ENCODE results near the gene SUPT7L. TPM values are rescaled to one million over a fixed set of nuclear protein-coding genes. Genes with fewer than 3 reads are reported as not detected.
A peak's percentile ranks its signal among the peaks of the same experiment; 100 is the strongest.

SUPT7L gene
- total and polyA plus RNA-seq, 2 of the 13 experiments (the other 11 are each of a cell fraction or from before 2014, with no cell fraction given), result 32.9 to 77.5 TPM

- peak; percentile 30; the same call in 1 of the 2 replicates for TF ChIP-seq ZNF512B (CRISPR knock-in tag; IDR thresholded peaks at IDR 0.05; ENCODE audit: borderline replicate concordance)
- peak; percentile 97 for TF ChIP-seq ZNF275 (CRISPR knock-in tag; IDR thresholded peaks at IDR 0.05; ENCODE audit: borderline replicate concordance)
- no peak for TF ChIP-seq ZBTB8A (CRISPR knock-in tag; IDR thresholded peaks at IDR 0.05; ENCODE audit: borderline replicate concordance, low read depth)
- TF ChIP-seq ZNF704 (CRISPR knock-in tag; IDR thresholded peaks at IDR 0.05; ENCODE audit: borderline replicate concordance), result peak; percentile 65; the same call in 1 of the 2 replicates
- peak; percentile 81 for TF ChIP-seq HMGXB3 (CRISPR knock-in tag; IDR thresholded peaks at IDR 0.05; ENCODE audit: borderline replicate concordance)
- no peak for TF ChIP-seq NCOA5 (CRISPR knock-in tag; IDR thresholded peaks at IDR 0.05)
- peak; percentile 35; the same call in 1 of the 2 replicates for TF ChIP-seq PATZ1 (CRISPR knock-in tag; IDR thresholded peaks at IDR 0.05)
- TF ChIP-seq TFDP1 (CRISPR knock-in tag; IDR thresholded peaks at IDR 0.05; ENCODE audit: borderline replicate concordance), result no peak
- no peak; the same call in 1 of the 2 replicates for TF ChIP-seq ZNF280B (CRISPR knock-in tag; IDR thresholded peaks at IDR 0.05; ENCODE audit: borderline replicate concordance)
- peak; percentile 52 for TF ChIP-seq ZNF782 (CRISPR knock-in tag; IDR thresholded peaks at IDR 0.05; ENCODE audit: borderline replicate concordance)
These were observed at the start of gene SUPT7L, which contains the start of gene SLC4A1AP (continued) for GRCh38 chr2:27663285-27664153.
